ENCODE data around the gene PARD3B. TPM values are rescaled to one million over a fixed set of nuclear protein-coding genes. Genes with fewer than 3 reads are reported as not detected.

PARD3B gene
- total and polyA plus RNA-seq, 10 of the 15 experiments (the other 5 are each of a cell fraction or from before 2014, with no cell fraction given) = 0.01 to 0.54 (median 0.07) TPM; not detected in 7

DNA sequence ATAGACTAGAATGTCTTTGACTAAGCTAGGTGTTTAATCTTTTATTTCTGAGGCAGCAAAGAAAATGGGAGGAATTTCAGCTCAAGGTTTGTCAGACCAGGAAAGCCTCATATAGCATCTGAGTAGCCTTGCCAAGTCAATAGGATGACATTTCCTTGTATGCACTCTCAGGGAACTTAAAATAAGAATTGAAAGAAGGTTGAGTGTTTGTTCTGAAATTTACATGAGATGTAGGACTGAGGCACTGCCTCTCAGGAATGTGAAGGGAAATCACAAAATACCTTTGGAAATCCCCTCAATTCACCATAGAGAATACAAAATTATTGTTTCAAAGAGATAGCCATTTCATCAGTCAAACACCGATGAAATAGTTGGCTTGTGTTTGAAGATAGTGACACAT is 745.0 kb downstream of the PARD3B start:
- in situ Hi-C loops (cut with MboI) = no loop called here

More for the DNA sequence above, 745.0 kb downstream of the PARD3B start:
- Histone ChIP-seq H2AFZ (ENCODE audit: control insufficient read depth, low read depth, low read length) (no peak overlapping the region), H3K9me3 (replicated peaks; ENCODE audit: control insufficient read depth, insufficient read depth, low read length) (no peaks in the 10 kb centered on the region), H3K4me1 (ENCODE audit: control insufficient read depth, insufficient read depth, low read length) (no peaks in the 10 kb centered on the region), H3K4me2 (ENCODE audit: control insufficient read depth, insufficient read depth) (no peak overlapping the region), H4K20me1 (ENCODE audit: control insufficient read depth, insufficient read depth) (no peaks in the 10 kb centered on the region), H3K4me3 (no peak overlapping the region), H3K27me3 (replicated peaks in 1 of 2; ENCODE audit: control insufficient read depth in 2 of 2, insufficient read depth in 2 of 2, low read length in 1 of 2) (no peaks in the 10 kb centered on the region), H3K27ac (ENCODE audit: control insufficient read depth, insufficient read depth) (no peak overlapping the region), H3K79me2 (ENCODE audit: control insufficient read depth, insufficient read depth, low read length) (no peaks in the 10 kb centered on the region), H3K9ac (ENCODE audit: control insufficient read depth, insufficient read depth, low read length) (no peak overlapping the region), H3K36me3 (ENCODE audit: control insufficient read depth in 2 of 2, insufficient read depth in 2 of 2, low read length in 1 of 2) (no peaks in the 10 kb centered on the region)
- POLR2A ChIA-PET = no interaction called here
- WGBS (ENCODE audit: insufficient coverage, insufficient replicate concordance, low lambda C conversion rate, missing lambda C conversion rate) = 62% methylated on average over 1 of the region's 1 CpG
- SMC1A ChIA-PET (ENCODE audit: uncharacterized antibody, unreplicated experiment) = no interaction called here
- RAD21 ChIA-PET (ENCODE audit: unreplicated experiment) = no interaction called here
- DNase-seq (ENCODE audit: low read depth, low spot score) (no peak), FAIRE-seq (no peak), ATAC-seq (no peak)
- intact Hi-C loops (cut with micrococcal nuclease; ENCODE audit: unreplicated experiment) = no loop called here
- TF ChIP-seq IKZF1 (conservative IDR thresholded peaks at IDR 0.05) = no peak
- TF ChIP-seq PAX8 (IDR thresholded peaks at IDR 0.05) = no peak
- no peak for TF ChIP-seq YBX1 (IDR thresholded peaks at IDR 0.05)
- TF ChIP-seq CHD4 (IDR thresholded peaks at IDR 0.05) = no peak
- no peak for TF ChIP-seq TARDBP (IDR thresholded peaks at IDR 0.05; ENCODE audit: borderline replicate concordance)
- no peak for TF ChIP-seq EP300 (IDR thresholded peaks at IDR 0.05; ENCODE audit: borderline replicate concordance in 1 of 2, control insufficient read depth in 1 of 2, low read depth in 2 of 2, low read length in 2 of 2)
- TF ChIP-seq, protein P1, sequence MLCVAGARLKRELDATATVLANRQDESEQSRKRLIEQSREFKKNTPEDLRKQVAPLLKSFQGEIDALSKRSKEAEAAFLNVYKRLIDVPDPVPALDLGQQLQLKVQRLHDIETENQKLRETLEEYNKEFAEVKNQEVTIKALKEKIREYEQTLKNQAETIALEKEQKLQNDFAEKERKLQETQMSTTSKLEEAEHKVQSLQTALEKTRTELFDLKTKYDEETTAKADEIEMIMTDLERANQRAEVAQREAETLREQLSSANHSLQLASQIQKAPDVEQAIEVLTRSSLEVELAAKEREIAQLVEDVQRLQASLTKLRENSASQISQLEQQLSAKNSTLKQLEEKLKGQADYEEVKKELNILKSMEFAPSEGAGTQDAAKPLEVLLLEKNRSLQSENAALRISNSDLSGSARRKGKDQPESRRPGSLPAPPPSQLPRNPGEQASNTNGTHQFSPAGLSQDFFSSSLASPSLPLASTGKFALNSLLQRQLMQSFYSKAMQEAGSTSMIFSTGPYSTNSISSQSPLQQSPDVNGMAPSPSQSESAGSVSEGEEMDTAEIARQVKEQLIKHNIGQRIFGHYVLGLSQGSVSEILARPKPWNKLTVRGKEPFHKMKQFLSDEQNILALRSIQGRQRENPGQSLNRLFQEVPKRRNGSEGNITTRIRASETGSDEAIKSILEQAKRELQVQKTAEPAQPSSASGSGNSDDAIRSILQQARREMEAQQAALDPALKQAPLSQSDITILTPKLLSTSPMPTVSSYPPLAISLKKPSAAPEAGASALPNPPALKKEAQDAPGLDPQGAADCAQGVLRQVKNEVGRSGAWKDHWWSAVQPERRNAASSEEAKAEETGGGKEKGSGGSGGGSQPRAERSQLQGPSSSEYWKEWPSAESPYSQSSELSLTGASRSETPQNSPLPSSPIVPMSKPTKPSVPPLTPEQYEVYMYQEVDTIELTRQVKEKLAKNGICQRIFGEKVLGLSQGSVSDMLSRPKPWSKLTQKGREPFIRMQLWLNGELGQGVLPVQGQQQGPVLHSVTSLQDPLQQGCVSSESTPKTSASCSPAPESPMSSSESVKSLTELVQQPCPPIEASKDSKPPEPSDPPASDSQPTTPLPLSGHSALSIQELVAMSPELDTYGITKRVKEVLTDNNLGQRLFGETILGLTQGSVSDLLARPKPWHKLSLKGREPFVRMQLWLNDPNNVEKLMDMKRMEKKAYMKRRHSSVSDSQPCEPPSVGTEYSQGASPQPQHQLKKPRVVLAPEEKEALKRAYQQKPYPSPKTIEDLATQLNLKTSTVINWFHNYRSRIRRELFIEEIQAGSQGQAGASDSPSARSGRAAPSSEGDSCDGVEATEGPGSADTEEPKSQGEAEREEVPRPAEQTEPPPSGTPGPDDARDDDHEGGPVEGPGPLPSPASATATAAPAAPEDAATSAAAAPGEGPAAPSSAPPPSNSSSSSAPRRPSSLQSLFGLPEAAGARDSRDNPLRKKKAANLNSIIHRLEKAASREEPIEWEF (IDR thresholded peaks at IDR 0.05; ENCODE audit: insufficient replicate concordance, low read depth, low read length) = no peak
- no peak for TF ChIP-seq ZBTB40 (IDR thresholded peaks at IDR 0.05; ENCODE audit: borderline replicate concordance)
- no peak for TF ChIP-seq MEF2A (IDR thresholded peaks at IDR 0.05; ENCODE audit: insufficient read depth, low read depth, low read length)
- no TSS peak for BruUV-seq (replicated peaks)
- CTCF ChIA-PET = no interaction called here
